Measurements from ENCODE around the gene GRAMD2B.

DNA sequence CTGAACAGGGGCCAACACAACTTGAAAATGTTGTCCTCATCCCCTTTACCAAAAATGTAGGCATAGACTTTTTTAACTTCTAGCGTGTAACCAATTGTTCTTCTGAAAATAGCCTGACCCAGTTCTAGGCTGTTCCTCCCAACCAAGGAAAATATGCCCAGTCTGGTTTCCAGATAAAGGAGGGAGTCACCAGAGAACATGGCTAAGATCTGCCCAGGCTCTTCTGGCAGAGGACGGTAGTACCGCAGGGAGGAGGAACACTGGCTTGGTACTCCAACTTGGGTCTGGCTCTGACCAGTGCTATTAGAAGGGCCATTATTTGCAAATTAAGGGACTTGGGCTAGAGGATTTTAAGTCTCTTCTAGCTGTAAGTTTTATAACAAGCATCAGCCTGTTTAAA is 63.1 kb downstream of the GRAMD2B start:
- TF ChIP-seq CREB1 (IDR thresholded peaks at IDR 0.05; ENCODE audit: low read depth) (no peak), EGR1 (IDR thresholded peaks at IDR 0.05) (no peak), YY1 (IDR thresholded peaks at IDR 0.05; ENCODE audit: low read depth) (no peak), CEBPB (IDR thresholded peaks at IDR 0.05) (no peak), REST (IDR thresholded peaks at IDR 0.05; ENCODE audit: low read depth) (no peak), TAF1 (IDR thresholded peaks at IDR 0.05; ENCODE audit: low read depth) (no peak), RAD21 (IDR thresholded peaks at IDR 0.05; ENCODE audit: low read depth) (no peak), TCF12 (IDR thresholded peaks at IDR 0.05; ENCODE audit: low read depth) (no peak), NFIC (IDR thresholded peaks at IDR 0.05) (no peak), TEAD4 (IDR thresholded peaks at IDR 0.05) (no peak)
- TF ChIP-seq, protein P1, sequence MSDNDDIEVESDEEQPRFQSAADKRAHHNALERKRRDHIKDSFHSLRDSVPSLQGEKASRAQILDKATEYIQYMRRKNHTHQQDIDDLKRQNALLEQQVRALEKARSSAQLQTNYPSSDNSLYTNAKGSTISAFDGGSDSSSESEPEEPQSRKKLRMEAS (IDR thresholded peaks at IDR 0.05), result no peak

All from Ishikawa (cell line).